ENCODE measurements around the gene CTSC.

DNA sequence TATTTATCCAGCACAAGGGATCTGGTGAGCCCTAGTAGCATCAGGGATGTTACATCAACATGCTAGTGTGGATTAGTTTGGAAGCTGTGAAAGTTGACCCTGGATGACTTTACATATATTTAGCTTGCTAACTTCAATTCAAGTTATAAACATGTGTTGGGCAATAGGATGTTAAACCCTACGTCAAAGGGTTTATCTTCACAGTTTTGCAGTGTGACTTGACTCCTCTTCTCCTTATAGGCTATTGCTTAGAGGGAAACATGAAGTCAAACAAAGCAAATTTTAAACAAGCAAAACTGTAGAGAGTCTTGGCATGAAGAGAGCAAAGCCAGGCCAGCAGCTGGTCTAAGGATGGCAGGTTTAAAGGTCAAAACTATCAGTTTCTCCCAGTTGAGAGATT, 11.3 kb upstream of the CTSC start:
- TF ChIP-seq, protein P1, sequence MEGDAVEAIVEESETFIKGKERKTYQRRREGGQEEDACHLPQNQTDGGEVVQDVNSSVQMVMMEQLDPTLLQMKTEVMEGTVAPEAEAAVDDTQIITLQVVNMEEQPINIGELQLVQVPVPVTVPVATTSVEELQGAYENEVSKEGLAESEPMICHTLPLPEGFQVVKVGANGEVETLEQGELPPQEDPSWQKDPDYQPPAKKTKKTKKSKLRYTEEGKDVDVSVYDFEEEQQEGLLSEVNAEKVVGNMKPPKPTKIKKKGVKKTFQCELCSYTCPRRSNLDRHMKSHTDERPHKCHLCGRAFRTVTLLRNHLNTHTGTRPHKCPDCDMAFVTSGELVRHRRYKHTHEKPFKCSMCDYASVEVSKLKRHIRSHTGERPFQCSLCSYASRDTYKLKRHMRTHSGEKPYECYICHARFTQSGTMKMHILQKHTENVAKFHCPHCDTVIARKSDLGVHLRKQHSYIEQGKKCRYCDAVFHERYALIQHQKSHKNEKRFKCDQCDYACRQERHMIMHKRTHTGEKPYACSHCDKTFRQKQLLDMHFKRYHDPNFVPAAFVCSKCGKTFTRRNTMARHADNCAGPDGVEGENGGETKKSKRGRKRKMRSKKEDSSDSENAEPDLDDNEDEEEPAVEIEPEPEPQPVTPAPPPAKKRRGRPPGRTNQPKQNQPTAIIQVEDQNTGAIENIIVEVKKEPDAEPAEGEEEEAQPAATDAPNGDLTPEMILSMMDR (IDR thresholded peaks at IDR 0.05; ENCODE audit: insufficient read depth, low read depth, low read length), result no peak
- no peak for TF ChIP-seq EZH2 (IDR thresholded peaks at IDR 0.05; ENCODE audit: insufficient read depth, low read length)

Data from astrocyte (in vitro differentiated cells and primary cell).